Stimulated activated CD8-positive, alpha-beta memory T cell treated with anti-CD3 and anti-CD28 coated beads, Interleukin-2, amount 100 ng/mL, for 48 hours (primary cell): ENCODE results near the gene SLC25A33.
"Not testable (repeated sequence)": the region's sequence is repeated elsewhere in the genome, so short reads cannot be mapped to it uniquely, and the experiment has no call there.

ENCODE experiments used
- DNase-seq, 2 donors: peaks; one replicate each; pipeline ENCODE4 v3.0.0-alpha.2; 2020; ENCODE audit warnings: low read depth in 2 of 2

The SLC25A33 gene

GRCh38 chr1:9621032-9621431, 81.8 kb downstream of the SLC25A33 start:
- DNase-seq = no peak

- no peak for DNase-seq
These were observed 84.8 kb downstream of the SLC25A33 start for GRCh38 chr1:9624081-9624480.

GRCh38 chr1:9625030-9625429, 85.8 kb downstream of the SLC25A33 start:
- DNase-seq = not testable (repeated sequence)

GRCh38 chr1:9626201-9626608, 86.9 kb downstream of the SLC25A33 start:
- peak in 1 of 2 donors; percentile 13 for DNase-seq

GRCh38 chr1:9628541-9629444, 89.5 kb downstream of the SLC25A33 start:
- peak; percentile 71 to 75 for DNase-seq

- peak; percentile 70 to 75 for DNase-seq
These were observed 90.4 kb downstream of the SLC25A33 start for GRCh38 chr1:9629445-9630201.

- DNase-seq = no peak
These were observed 91.3 kb downstream of the SLC25A33 start for GRCh38 chr1:9630331-9631111.

- no peak for DNase-seq
These were observed 92.3 kb downstream of the SLC25A33 start for GRCh38 chr1:9631613-9632012.

- DNase-seq = no peak
These were observed 94.2 kb downstream of the SLC25A33 start for GRCh38 chr1:9633493-9633892.

GRCh38 chr1:9634582-9634981, 95.3 kb downstream of the SLC25A33 start:
- DNase-seq = no peak
